Measurements from ENCODE around the gene TPI1.

GRCh38 chr12:6851153-6851920 is 16.0 kb upstream of the TPI1 start, which contains the start of gene CDCA3:
- TF ChIP-seq, protein P1, sequence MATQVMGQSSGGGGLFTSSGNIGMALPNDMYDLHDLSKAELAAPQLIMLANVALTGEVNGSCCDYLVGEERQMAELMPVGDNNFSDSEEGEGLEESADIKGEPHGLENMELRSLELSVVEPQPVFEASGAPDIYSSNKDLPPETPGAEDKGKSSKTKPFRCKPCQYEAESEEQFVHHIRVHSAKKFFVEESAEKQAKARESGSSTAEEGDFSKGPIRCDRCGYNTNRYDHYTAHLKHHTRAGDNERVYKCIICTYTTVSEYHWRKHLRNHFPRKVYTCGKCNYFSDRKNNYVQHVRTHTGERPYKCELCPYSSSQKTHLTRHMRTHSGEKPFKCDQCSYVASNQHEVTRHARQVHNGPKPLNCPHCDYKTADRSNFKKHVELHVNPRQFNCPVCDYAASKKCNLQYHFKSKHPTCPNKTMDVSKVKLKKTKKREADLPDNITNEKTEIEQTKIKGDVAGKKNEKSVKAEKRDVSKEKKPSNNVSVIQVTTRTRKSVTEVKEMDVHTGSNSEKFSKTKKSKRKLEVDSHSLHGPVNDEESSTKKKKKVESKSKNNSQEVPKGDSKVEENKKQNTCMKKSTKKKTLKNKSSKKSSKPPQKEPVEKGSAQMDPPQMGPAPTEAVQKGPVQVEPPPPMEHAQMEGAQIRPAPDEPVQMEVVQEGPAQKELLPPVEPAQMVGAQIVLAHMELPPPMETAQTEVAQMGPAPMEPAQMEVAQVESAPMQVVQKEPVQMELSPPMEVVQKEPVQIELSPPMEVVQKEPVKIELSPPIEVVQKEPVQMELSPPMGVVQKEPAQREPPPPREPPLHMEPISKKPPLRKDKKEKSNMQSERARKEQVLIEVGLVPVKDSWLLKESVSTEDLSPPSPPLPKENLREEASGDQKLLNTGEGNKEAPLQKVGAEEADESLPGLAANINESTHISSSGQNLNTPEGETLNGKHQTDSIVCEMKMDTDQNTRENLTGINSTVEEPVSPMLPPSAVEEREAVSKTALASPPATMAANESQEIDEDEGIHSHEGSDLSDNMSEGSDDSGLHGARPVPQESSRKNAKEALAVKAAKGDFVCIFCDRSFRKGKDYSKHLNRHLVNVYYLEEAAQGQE (IDR thresholded peaks at IDR 0.05; ENCODE audit: low read depth) = no peak
- TF ChIP-seq EP300 (IDR thresholded peaks at IDR 0.05; ENCODE audit: borderline replicate concordance) (0 out of 2 replicates have a peak, but pooled peaks have one; percentile 1), CREB1 (IDR thresholded peaks at IDR 0.05; ENCODE audit: low read depth) (peak; percentile 79), RAD21 (IDR thresholded peaks at IDR 0.05; ENCODE audit: low read depth) (no peak), EGR1 (IDR thresholded peaks at IDR 0.05) (no peak), CEBPB (IDR thresholded peaks at IDR 0.05) (no peak), ZBTB7A (IDR thresholded peaks at IDR 0.05; ENCODE audit: low read depth) (peak; percentile 99), TAF1 (IDR thresholded peaks at IDR 0.05; ENCODE audit: low read depth) (peak; percentile 88; the same call in 1 of the 2 replicates), YY1 (IDR thresholded peaks at IDR 0.05; ENCODE audit: low read depth) (no peak), TCF12 (IDR thresholded peaks at IDR 0.05; ENCODE audit: low read depth) (no peak; the same call in 1 of the 2 replicates), FOXM1 (IDR thresholded peaks at IDR 0.05; ENCODE audit: borderline replicate concordance, low read depth) (peak; percentile 79; the same call in 1 of the 2 replicates)
- TF ChIP-seq, protein P2, sequence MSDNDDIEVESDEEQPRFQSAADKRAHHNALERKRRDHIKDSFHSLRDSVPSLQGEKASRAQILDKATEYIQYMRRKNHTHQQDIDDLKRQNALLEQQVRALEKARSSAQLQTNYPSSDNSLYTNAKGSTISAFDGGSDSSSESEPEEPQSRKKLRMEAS (IDR thresholded peaks at IDR 0.05) = peak; percentile 94
